TTC549 (cell line): Measurements from ENCODE around the gene IL17RC.
"Not testable (repeated sequence)": the region's sequence is repeated elsewhere in the genome, so short reads cannot be mapped to it uniquely, and the experiment has no call there.

Experiments
- FAIRE-seq: peaks from 2 replicates; lab custom pipeline; 2012; peaks lifted over from hg19 to GRCh38; lab: Jason Lieb, UNC

IL17RC gene

GRCh38 chr3:9915254-9916141 lies 1.4 kb upstream of the IL17RC start:
- FAIRE-seq: no peak

GRCh38 chr3:9916346-9916733 lies 558 bp upstream of the IL17RC start:
- FAIRE-seq: no peak

- no peak for FAIRE-seq
Observed at GRCh38 chr3:9917820-9918219, 922 bp downstream of the IL17RC start.

- FAIRE-seq: no peak
Observed at GRCh38 chr3:9918261-9919038, 1.6 kb downstream of the IL17RC start.

- no peak for FAIRE-seq
Observed at GRCh38 chr3:9928158-9928557, 11.3 kb downstream of the IL17RC start.

GRCh38 chr3:9930804-9931418 lies 14.0 kb downstream of the IL17RC start:
- FAIRE-seq: no peak

GRCh38 chr3:9932535-9932842 lies 15.6 kb downstream of the IL17RC start:
- no peak for FAIRE-seq

- FAIRE-seq: no peak
Observed at GRCh38 chr3:9932843-9933560, 16.1 kb downstream of the IL17RC start.

GRCh38 chr3:9933561-9934234 lies 16.8 kb downstream of the IL17RC start, which contains the start of gene CRELD1:
CRELD1 (plus strand) TSS chr3:9933834; CDS start chr3:9934439, 605 bp downstream.
- peak; percentile 7 for FAIRE-seq

GRCh38 chr3:9934235-9934621 lies 17.3 kb downstream of the IL17RC start:
- FAIRE-seq: no peak

GRCh38 chr3:9934993-9935392 lies 18.1 kb downstream of the IL17RC start:
- no peak for FAIRE-seq

GRCh38 chr3:9935966-9936510 lies 19.1 kb downstream of the IL17RC start:
- no peak for FAIRE-seq

GRCh38 chr3:9937486-9938238 lies 20.8 kb downstream of the IL17RC start:
- no peak for FAIRE-seq

GRCh38 chr3:9938966-9939365 lies 22.1 kb downstream of the IL17RC start:
- no peak for FAIRE-seq

GRCh38 chr3:9939906-9940305 lies 23.0 kb downstream of the IL17RC start:
- FAIRE-seq: not testable (repeated sequence)

- FAIRE-seq: no peak
Observed at GRCh38 chr3:9940746-9941145, 23.8 kb downstream of the IL17RC start.

GRCh38 chr3:9942164-9942563 lies 25.3 kb downstream of the IL17RC start:
- FAIRE-seq: no peak

- no peak for FAIRE-seq
Observed at GRCh38 chr3:9942934-9943690, 26.2 kb downstream of the IL17RC start.

- no peak for FAIRE-seq
Observed at GRCh38 chr3:9944271-9944670, 27.4 kb downstream of the IL17RC start.

GRCh38 chr3:9945358-9945757 lies 28.5 kb downstream of the IL17RC start:
- FAIRE-seq: no peak
